ENCODE results near the gene TDRD9. TPM values are rescaled to one million over a fixed set of nuclear protein-coding genes. Genes with fewer than 3 reads are reported as not detected.
"Not testable (repeated sequence)": the region's sequence is repeated elsewhere in the genome, so short reads cannot be mapped to it uniquely, and the experiment has no call there.

The TDRD9 gene
- total RNA-seq, 1 donor from 2014 or later = 4.3 TPM

GRCh38 chr14:103894034-103894722, 34.1 kb upstream of the TDRD9 start:
- no peak for DNase-seq

GRCh38 chr14:103894723-103895059, 33.6 kb upstream of the TDRD9 start:
- DNase-seq = no peak

GRCh38 chr14:103896578-103896977, 31.7 kb upstream of the TDRD9 start:
- no peak for DNase-seq

GRCh38 chr14:103897075-103897947, 30.9 kb upstream of the TDRD9 start:
- no peak for DNase-seq

GRCh38 chr14:103898204-103898603, 30.1 kb upstream of the TDRD9 start:
- DNase-seq = no peak

- DNase-seq = no peak
These were observed 29.5 kb upstream of the TDRD9 start for GRCh38 chr14:103898711-103899110.

- DNase-seq = no peak
These were observed 28.9 kb upstream of the TDRD9 start for GRCh38 chr14:103899316-103899715.

GRCh38 chr14:103899833-103900232, 28.4 kb upstream of the TDRD9 start:
- no peak for DNase-seq

- peak; percentile 34 for DNase-seq
These were observed 23.7 kb upstream of the TDRD9 start for GRCh38 chr14:103904493-103905107.

GRCh38 chr14:103905842-103906456, 22.3 kb upstream of the TDRD9 start:
- peak; percentile 47 for DNase-seq

GRCh38 chr14:103908580-103908979, 19.7 kb upstream of the TDRD9 start:
- DNase-seq = no peak

GRCh38 chr14:103909531-103910261, 18.6 kb upstream of the TDRD9 start:
- DNase-seq = no peak

GRCh38 chr14:103910262-103910935, 17.9 kb upstream of the TDRD9 start:
- DNase-seq = peak; percentile 88

GRCh38 chr14:103910984-103911383, 17.3 kb upstream of the TDRD9 start:
- no peak for DNase-seq

- no peak for DNase-seq
These were observed 12.6 kb upstream of the TDRD9 start for GRCh38 chr14:103915616-103916015.

- DNase-seq = no peak
These were observed 11.5 kb upstream of the TDRD9 start for GRCh38 chr14:103916636-103917262.

GRCh38 chr14:103920981-103921854, 7.0 kb upstream of the TDRD9 start:
- DNase-seq = peak; percentile 96

- not testable (repeated sequence) for DNase-seq
These were observed 6.4 kb upstream of the TDRD9 start for GRCh38 chr14:103921855-103922200.

- DNase-seq = peak; percentile 76
These were observed 4.4 kb upstream of the TDRD9 start for GRCh38 chr14:103923863-103924262.

- DNase-seq = no peak
These were observed 2.9 kb upstream of the TDRD9 start for GRCh38 chr14:103925316-103925715.

All from dermis blood vessel endothelial cell (primary cell).